Ishikawa (cell line): ENCODE results near the gene QSER1.

Experiments used
- CEBPB ChIP-seq: IDR thresholded peaks from 2 replicates; pipeline ENCODE4 v1.6.1; 2012
- CREB1 ChIP-seq: IDR thresholded peaks from 2 replicates; pipeline ENCODE4 v1.6.1; 2012; ENCODE audit warnings: low read depth
- EGR1 ChIP-seq: IDR thresholded peaks from 2 replicates; pipeline ENCODE4 v1.6.1; 2012
- EP300 ChIP-seq: IDR thresholded peaks from 2 replicates; pipeline ENCODE4 v1.6.1; 2012; ENCODE audit warnings: borderline replicate concordance
- FOXM1 ChIP-seq: IDR thresholded peaks from 2 replicates; pipeline ENCODE4 v1.6.1; 2012; ENCODE audit warnings: low read depth, borderline replicate concordance
- MAX ChIP-seq: IDR thresholded peaks from 2 replicates; pipeline ENCODE4 v1.6.1; 2012
- NFIC ChIP-seq: IDR thresholded peaks from 2 replicates; pipeline ENCODE4 v1.6.1; 2012
- RAD21 ChIP-seq: IDR thresholded peaks from 2 replicates; pipeline ENCODE4 v1.6.1; 2012; ENCODE audit warnings: low read depth
- REST ChIP-seq: IDR thresholded peaks from 2 replicates; pipeline ENCODE4 v1.6.1; 2012; ENCODE audit warnings: low read depth, mild to moderate bottlenecking
- TAF1 ChIP-seq: IDR thresholded peaks from 2 replicates; pipeline ENCODE4 v1.6.1; 2012; ENCODE audit warnings: low read depth, mild to moderate bottlenecking
- TCF12 ChIP-seq: IDR thresholded peaks from 2 replicates; pipeline ENCODE4 v1.6.1; 2012; ENCODE audit warnings: low read depth
- TEAD4 ChIP-seq: IDR thresholded peaks from 2 replicates; pipeline ENCODE4 v1.6.1; 2012
- USF1 ChIP-seq: IDR thresholded peaks from 2 replicates; pipeline ENCODE4 v1.6.1; 2012
- YY1 ChIP-seq: IDR thresholded peaks from 2 replicates; pipeline ENCODE4 v1.6.1; 2012; ENCODE audit warnings: low read depth
- ZBTB7A ChIP-seq: IDR thresholded peaks from 2 replicates; pipeline ENCODE4 v1.6.1; 2012; ENCODE audit warnings: low read depth

The QSER1 gene

GRCh38 chr11:32990481-32990880 lies 97.9 kb downstream of the QSER1 start:
- TF ChIP-seq TCF12 (no peak), FOXM1 (no peak), TAF1 (no peak), CREB1 (no peak), CEBPB (no peak)

- no peak for TF ChIP-seq TAF1
- no peak for TF ChIP-seq YY1
- TF ChIP-seq ZBTB7A = no peak
- no peak for TF ChIP-seq NFIC
- no peak for TF ChIP-seq CREB1
- TF ChIP-seq TEAD4 = no peak
- no peak for TF ChIP-seq FOXM1
- TF ChIP-seq USF1 = no peak
- TF ChIP-seq RAD21 = no peak
- TF ChIP-seq MAX = no peak
- TF ChIP-seq EP300 = no peak
- TF ChIP-seq EGR1 = no peak
- TF ChIP-seq TCF12 = no peak
- no peak for TF ChIP-seq REST
- TF ChIP-seq CEBPB = no peak
Measured at GRCh38 chr11:32991427-32991826, 98.8 kb downstream of the QSER1 start.

- TF ChIP-seq EP300 = no peak
- TF ChIP-seq MAX = no peak
- TF ChIP-seq REST = no peak
- TF ChIP-seq FOXM1 = no peak
- no peak for TF ChIP-seq CREB1
- no peak for TF ChIP-seq TCF12
- no peak for TF ChIP-seq EGR1
- no peak for TF ChIP-seq TAF1
Measured at GRCh38 chr11:32991898-32992297, 99.3 kb downstream of the QSER1 start.

- peak; percentile 34; the same call in 1 of the 2 replicates for TF ChIP-seq TEAD4
- TF ChIP-seq EP300 = no peak
Measured at GRCh38 chr11:33000181-33000580, 107.6 kb downstream of the QSER1 start.

- no peak for TF ChIP-seq FOXM1
- no peak for TF ChIP-seq CEBPB
- no peak for TF ChIP-seq YY1
- no peak for TF ChIP-seq TAF1
- TF ChIP-seq TEAD4 = no peak
- no peak for TF ChIP-seq CREB1
- no peak for TF ChIP-seq EGR1
- no peak for TF ChIP-seq NFIC
Measured at GRCh38 chr11:33001281-33001680, 108.7 kb downstream of the QSER1 start.

- TF ChIP-seq EP300 = no peak
- no peak for TF ChIP-seq CREB1
- TF ChIP-seq TAF1 = no peak
Measured at GRCh38 chr11:33001751-33002542, 109.3 kb downstream of the QSER1 start.

- no peak for TF ChIP-seq FOXM1
- TF ChIP-seq USF1 = no peak
Measured at GRCh38 chr11:33005175-33005574, 112.6 kb downstream of the QSER1 start.
